Left renal cortex interstitium (tissue), 4 donors: ENCODE measurements around the gene DACH1. TPM values are rescaled to one million over a fixed set of nuclear protein-coding genes. Genes with fewer than 3 reads are reported as not detected.

Experiments
- DNase-seq, 4 donors: peaks; one replicate each; pipeline ENCODE4 v3.0.0-alpha.2; 2013; ENCODE audit warnings: low read depth in 4 of 4, low spot score in 2 of 4, missing footprints in 1 of 4
- polyA plus RNA-seq, 4 donors: library from polyadenylated mRNA; unstranded; fragments of 120-200 nt; gene quantifications; one replicate each; pipeline ENCODE4 v1.2.1, GENCODE V29; 2013; ENCODE audit not compliant: insufficient read length in 4 of 4

The DACH1 gene
- polyA plus RNA-seq, 4 donors = 98.1 to 109 (median 103) TPM

DNA sequence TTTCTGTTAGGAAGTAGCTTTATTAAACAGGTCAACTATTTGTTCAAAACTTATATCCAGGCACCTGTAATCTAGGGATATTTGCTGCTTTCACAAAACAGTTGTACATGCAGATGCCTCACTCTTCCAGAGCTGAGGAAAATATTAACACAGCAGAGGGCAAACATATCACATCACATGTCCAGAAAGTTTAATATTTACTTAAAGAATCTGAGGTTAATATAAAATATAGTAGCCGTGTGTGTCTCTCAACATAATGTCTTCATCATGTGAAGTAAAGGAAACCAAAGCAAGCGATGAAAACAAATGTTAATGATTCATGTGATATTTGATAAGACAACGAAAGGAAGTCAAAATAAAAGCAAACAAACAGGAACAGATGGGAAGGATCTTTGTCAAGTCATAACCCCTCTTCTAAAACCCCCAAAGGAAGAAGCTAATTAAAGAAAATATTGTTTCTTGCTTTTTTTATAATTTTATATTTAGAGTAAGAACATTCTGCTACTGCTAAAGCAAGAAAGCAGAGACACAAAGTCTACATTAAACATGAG, 418.8 kb downstream of the DACH1 start:
- DNase-seq = peak in 3 of 4 donors; percentile 45 to 61 (median 58)

DNA sequence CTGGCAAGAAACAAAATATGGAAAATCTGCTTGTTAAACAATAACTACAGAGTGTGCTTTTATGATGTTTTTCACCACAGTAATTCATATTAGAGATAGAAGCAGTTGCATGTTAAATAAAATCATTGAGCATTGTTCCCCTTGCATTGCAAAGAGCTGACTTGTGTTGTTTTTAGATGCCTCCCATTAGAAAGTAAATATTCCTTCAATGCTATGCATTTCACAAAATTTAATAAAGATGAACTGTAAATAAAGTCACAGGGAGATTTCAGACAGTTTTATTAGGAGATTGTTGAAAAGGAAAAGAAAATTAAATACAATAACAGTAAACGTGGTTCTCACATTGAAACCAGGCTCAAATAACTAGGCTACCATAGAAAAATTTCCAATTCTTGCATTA, 429.3 kb downstream of the DACH1 start:
- no peak for DNase-seq

DNA sequence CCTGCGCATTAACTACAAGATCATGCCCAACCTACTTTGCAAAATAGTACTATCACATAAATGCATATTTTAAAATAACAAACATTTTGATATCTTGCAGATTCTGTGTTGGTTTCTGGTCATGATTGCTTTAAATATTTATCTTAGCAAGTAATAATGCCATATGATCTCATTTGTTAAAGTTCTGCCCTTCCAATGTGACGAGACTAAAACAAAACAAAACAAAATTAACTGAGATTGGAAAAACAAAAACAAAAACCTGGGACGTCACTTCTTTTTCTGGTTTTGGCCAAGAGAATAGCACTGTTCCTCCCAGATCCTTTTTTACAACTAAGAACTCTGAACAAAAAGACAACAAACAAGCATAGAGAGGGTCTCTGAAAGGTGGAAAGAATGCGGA, 436.3 kb downstream of the DACH1 start:
- no peak for DNase-seq

DNA sequence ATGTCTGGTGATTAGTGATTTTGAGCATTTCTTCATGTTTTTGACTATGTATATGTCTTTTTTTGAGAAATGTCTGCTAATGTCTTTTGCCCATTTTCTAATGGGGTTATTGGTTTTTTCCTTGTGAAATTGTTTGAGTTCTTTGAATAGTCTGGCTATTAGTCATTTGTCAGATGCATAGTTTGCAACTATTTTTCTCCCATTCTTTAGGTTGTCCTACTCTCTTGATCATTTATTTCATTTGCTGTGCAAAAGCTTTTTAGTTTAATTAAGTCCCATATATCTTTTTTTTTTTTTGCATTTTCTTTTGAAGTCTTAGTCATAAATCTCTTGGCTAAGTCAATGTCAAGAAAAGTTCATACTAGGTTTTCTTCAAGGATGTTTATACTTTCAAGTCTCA, 449.8 kb downstream of the DACH1 start:
- no peak for DNase-seq

DNA sequence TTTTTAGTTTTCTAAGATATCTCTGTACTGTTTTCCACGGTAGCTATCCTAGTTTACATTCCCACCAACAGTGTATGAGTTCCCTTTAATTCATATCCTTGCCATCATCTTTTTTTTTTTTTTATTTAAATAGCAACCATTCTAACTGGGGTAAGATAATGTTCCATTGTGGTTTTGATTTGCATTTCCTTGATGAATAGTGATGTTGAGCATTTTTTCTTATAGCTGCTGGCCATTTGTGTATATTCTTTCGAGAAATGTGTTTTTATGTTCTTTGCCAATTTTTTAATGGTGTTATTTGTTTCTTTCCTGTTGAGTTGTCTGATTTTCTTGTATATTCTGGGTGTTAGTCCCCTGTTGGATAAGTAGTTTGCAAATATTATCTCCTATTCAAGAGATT, 454.8 kb downstream of the DACH1 start:
- no peak for DNase-seq

DNA sequence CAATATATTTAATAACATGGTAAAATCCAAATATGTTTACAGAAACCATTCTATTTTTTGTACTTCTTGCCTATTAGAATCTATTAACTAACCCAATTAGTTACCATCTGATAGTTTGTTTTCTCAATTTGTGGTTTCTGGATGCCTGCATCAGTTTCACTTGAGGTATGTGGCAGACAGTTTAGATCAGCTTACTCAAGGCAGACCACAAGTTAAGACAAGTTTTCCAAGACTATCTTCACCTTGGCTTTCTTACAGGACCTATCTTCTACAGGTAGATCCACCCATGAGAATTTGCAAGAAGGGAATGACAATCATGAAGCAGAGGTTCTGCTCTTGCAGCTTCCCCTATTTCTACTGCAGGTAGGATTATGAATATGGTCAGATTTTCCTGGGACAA, 458.6 kb downstream of the DACH1 start:
- DNase-seq = no peak

DNA sequence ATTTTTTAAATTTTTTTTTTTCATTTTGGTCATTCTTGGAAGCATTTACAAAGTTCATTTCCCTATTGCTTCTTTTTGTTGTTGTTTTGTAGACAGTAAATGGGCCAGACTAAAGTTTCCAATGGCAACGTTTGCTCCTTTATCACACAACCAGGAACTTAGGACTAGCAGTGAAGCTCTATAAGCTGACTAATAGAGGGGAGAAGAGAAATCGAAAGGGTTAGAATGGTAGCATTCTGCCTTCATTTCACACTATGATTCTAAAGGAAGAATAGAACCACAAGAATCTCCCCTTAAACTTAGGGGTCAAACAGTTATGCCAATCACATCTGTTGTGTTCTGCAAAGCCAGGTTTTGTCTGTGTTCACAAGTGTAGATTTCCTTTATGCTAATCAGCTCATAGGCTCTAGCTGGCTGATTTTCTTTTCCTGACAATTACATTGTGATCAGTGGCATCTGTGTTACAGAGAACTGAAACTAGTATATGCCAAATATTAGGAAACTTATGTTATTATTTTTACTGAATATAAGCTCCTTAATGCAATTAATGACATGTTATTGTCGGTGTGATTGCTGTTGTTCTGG, 467.3 kb downstream of the DACH1 start:
- no peak for DNase-seq

DNA sequence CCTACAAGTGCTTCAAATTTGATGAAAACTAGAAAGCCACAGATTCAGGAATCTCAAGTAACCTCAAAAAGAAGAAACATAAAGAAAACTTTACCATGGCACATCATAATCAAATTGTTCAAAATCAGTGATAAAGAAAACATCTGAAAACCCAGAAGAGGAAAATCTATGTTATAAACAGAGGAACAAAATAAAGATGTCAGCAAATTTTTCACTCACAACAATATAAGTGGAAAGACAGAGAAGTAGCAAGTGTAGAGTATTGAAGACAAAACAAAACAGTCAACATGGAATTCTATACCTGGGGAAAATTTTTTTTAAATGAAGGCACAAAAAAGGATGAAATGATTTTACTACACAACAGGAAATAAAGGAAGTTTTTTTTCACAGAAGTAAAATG, 470.9 kb downstream of the DACH1 start:
- DNase-seq = no peak

DNA sequence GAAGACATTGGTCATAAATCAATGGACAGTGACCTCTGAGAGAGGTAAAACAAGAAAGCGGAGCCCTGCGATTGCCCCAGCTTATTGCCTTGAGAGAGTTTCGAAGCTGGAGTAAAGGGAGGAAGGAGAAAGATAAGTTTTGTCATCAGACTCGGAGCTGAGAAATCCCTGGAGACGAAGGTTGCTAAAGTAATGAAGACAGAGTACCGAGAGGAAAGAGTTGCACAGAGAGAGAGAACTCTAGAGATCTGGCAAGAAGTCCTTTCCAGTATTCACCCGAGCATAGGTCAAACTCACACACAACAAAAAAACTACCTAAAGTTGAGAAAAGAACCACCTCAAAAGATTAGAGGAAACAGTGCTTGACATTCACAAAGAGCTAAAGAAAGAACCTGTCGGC, 472.0 kb downstream of the DACH1 start:
- no peak for DNase-seq

DNA sequence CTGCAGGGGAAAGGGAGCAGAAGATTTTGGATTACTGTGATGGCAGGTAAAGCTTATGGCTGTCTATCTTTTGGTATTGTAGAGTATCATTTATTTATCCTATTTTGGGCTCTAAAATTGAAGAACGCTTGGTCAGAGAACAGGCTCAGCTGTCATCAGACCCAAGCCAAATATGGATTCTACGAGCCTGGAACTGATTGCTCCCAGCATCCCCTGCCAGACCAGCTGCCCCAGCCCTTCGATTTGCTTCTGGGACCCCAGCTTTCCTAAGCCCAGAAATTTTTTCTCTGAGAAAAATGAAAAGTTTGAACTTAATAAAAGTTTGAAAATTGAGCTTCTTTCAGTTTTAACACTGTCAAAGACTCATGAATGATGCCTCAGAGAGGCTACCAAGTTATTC, 472.8 kb downstream of the DACH1 start:
- DNase-seq = no peak
